ENCODE data around the gene HMBS.
"Not testable (repeated sequence)": the region's sequence is repeated elsewhere in the genome, so short reads cannot be mapped to it uniquely, and the experiment has no call there.

HMBS gene

DNA sequence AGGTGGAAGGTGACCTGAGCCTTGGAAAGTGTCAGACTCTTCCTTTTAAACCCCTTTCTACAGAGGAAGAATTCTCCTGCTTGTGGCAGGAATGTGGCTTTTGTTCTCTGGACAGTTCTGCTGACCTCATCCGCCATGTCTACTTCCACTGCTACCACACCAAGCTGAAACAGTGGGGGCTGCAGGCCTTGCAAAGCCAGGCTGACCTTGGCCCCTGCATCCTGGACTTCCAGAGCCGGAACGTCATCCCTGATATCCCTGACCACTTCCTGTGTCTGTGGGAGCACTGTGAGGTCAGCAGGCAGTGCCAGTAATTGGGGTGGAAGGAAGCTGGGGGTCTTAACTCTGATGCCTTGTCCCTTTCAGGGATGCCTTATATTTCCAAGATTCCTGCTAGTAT, 46.0 kb downstream of the HMBS start:
- TF ChIP-seq, protein P1, sequence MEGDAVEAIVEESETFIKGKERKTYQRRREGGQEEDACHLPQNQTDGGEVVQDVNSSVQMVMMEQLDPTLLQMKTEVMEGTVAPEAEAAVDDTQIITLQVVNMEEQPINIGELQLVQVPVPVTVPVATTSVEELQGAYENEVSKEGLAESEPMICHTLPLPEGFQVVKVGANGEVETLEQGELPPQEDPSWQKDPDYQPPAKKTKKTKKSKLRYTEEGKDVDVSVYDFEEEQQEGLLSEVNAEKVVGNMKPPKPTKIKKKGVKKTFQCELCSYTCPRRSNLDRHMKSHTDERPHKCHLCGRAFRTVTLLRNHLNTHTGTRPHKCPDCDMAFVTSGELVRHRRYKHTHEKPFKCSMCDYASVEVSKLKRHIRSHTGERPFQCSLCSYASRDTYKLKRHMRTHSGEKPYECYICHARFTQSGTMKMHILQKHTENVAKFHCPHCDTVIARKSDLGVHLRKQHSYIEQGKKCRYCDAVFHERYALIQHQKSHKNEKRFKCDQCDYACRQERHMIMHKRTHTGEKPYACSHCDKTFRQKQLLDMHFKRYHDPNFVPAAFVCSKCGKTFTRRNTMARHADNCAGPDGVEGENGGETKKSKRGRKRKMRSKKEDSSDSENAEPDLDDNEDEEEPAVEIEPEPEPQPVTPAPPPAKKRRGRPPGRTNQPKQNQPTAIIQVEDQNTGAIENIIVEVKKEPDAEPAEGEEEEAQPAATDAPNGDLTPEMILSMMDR (conservative IDR thresholded peaks at IDR 0.05; ENCODE audit: control insufficient read depth, insufficient read depth, low read depth, low read length), result no peak
- H3K4me3 ChIP-seq (ENCODE audit: control insufficient read depth, low read depth, low read length), result no peak overlapping the region
- peak; percentile 11 for DNase-seq (ENCODE audit: low read depth)

DNA sequence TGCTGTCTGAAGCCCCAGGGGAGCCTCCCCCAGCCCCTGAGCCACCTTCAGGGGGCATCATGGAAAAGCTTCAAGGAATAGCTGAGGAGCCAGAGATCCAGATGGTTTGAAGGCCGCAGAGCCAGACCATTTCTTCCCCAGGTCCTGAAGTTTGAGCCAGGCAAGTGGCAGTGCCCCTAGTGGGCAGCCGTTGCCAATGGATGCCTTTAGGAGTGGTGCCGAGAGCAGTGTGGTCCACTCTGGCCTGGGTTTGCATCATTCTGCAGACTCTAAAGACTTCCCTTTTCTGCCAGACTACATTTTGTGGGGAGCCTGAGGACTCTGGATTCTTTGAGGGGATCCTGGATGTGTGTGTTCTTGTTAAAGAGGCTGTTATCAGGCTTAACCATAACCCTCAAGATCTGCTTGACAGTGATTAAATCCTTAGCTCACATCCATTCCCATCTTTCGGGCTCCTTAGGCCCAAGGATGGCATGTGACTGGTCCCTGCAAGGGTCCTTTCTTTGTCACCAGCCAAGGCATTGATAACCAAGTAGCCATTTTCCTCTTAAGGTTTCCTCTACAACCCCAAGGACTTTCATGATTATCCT, 49.8 kb downstream of the HMBS start:
- TF ChIP-seq, protein P1 (conservative IDR thresholded peaks at IDR 0.05; ENCODE audit: control insufficient read depth, insufficient read depth, low read depth, low read length), result peak; percentile 48
- no peak overlapping the region for H3K4me3 ChIP-seq (ENCODE audit: control insufficient read depth, low read depth, low read length)
- no peak for DNase-seq (ENCODE audit: low read depth)

DNA sequence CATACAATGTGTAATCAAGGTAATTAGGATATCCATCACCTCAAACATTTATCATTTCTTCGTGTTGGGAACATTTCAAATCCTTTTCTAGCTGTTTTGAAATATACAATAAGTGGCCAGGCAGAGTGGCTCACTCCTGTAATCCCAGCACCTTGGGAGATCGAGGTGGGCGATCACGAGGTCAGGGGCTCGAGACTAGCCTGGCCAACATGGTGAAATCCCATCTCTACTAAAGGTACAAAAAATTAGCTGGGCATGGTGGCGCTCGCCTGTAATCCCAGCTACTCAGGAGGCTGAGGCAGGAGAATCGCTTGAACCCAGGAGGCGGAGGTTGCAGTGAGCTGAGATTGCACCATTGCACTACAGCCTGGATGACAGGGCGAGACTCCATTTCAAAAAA, 54.6 kb downstream of the HMBS start:
- not testable (repeated sequence) for H3K4me3 ChIP-seq (ENCODE audit: control insufficient read depth, low read depth, low read length); DNase-seq (ENCODE audit: low read depth)
